Stimulated activated CD8-positive, alpha-beta memory T cell treated with anti-CD3 and anti-CD28 coated beads, Interleukin-4, amount 100 ng/mL, for 4 hours (primary cell): ENCODE results near the gene SLC6A4.
"Not testable (repeated sequence)": the region's sequence is repeated elsewhere in the genome, so short reads cannot be mapped to it uniquely, and the experiment has no call there.

ENCODE experiments used
- DNase-seq, 2 donors: peaks; one replicate each; pipeline ENCODE4 v3.0.0-alpha.2; 2020; ENCODE audit warnings: low read depth in 2 of 2, low spot score in 1 of 2

Gene SLC6A4

GRCh38 chr17:30220414-30220813 is 15.1 kb downstream of the SLC6A4 start:
- DNase-seq: no peak

- no peak for DNase-seq
These were observed 15.7 kb downstream of the SLC6A4 start for GRCh38 chr17:30219833-30220232.

- DNase-seq: no peak
These were observed 16.2 kb downstream of the SLC6A4 start for GRCh38 chr17:30219315-30219714.

- no peak for DNase-seq
These were observed 16.7 kb downstream of the SLC6A4 start for GRCh38 chr17:30218799-30219198.

- DNase-seq: no peak
These were observed 17.7 kb downstream of the SLC6A4 start for GRCh38 chr17:30217746-30218245.

- DNase-seq: no peak
These were observed 18.4 kb downstream of the SLC6A4 start for GRCh38 chr17:30217054-30217453.

- no peak for DNase-seq
These were observed 22.7 kb downstream of the SLC6A4 start for GRCh38 chr17:30212750-30213149.

GRCh38 chr17:30211371-30211770 is 24.1 kb downstream of the SLC6A4 start:
- DNase-seq: no peak

GRCh38 chr17:30210901-30211300 is 24.6 kb downstream of the SLC6A4 start:
- no peak for DNase-seq

GRCh38 chr17:30210366-30210765 is 25.1 kb downstream of the SLC6A4 start:
- no peak for DNase-seq

- no peak for DNase-seq
These were observed 25.6 kb downstream of the SLC6A4 start for GRCh38 chr17:30209930-30210329.

- DNase-seq: no peak
These were observed 27.3 kb downstream of the SLC6A4 start for GRCh38 chr17:30208214-30208613.

GRCh38 chr17:30207655-30208054 is 27.8 kb downstream of the SLC6A4 start:
- no peak for DNase-seq

- no peak for DNase-seq
These were observed 32.0 kb downstream of the SLC6A4 start for GRCh38 chr17:30203471-30203981.

- DNase-seq: not testable (repeated sequence)
These were observed 34.8 kb downstream of the SLC6A4 start for GRCh38 chr17:30200656-30201055.

GRCh38 chr17:30200106-30200505 is 35.4 kb downstream of the SLC6A4 start:
- no peak for DNase-seq

- no peak for DNase-seq
These were observed 35.9 kb downstream of the SLC6A4 start for GRCh38 chr17:30199600-30199999.

GRCh38 chr17:30197416-30197815 is 38.1 kb downstream of the SLC6A4 start:
- no peak for DNase-seq

- DNase-seq: no peak
These were observed 39.0 kb downstream of the SLC6A4 start for GRCh38 chr17:30196504-30196903.

GRCh38 chr17:30191072-30191471 is 44.4 kb downstream of the SLC6A4 start:
- DNase-seq: no peak

- DNase-seq: no peak
These were observed 47.1 kb downstream of the SLC6A4 start for GRCh38 chr17:30188211-30188939.

GRCh38 chr17:30187573-30187972 is 47.9 kb downstream of the SLC6A4 start:
- no peak for DNase-seq

- DNase-seq: no peak
These were observed 48.7 kb downstream of the SLC6A4 start for GRCh38 chr17:30186761-30187160.
